HFF-Myc (cell line): ENCODE measurements around the gene ITGB8.

Source experiments
- DNase-seq: peaks from one replicate; pipeline ENCODE4 v3.0.0-alpha.2; 2011; ENCODE audit warnings: low read depth; ENCODE audit errors: extremely low read depth
- H3K4me3 ChIP-seq: replicated peaks from 2 replicates; pipeline ENCODE4 v1.5.1; 2011; ENCODE audit warnings: low read depth, mild to moderate bottlenecking, control low read depth, low read length
- TF ChIP-seq, protein P1 (sequence below): IDR thresholded peaks from 2 replicates; pipeline ENCODE4 v1.5.1; 2012; ENCODE audit warnings: mild to moderate bottlenecking, low read depth, low read length, control low read depth; ENCODE audit errors: missing control alignments

Gene ITGB8

DNA sequence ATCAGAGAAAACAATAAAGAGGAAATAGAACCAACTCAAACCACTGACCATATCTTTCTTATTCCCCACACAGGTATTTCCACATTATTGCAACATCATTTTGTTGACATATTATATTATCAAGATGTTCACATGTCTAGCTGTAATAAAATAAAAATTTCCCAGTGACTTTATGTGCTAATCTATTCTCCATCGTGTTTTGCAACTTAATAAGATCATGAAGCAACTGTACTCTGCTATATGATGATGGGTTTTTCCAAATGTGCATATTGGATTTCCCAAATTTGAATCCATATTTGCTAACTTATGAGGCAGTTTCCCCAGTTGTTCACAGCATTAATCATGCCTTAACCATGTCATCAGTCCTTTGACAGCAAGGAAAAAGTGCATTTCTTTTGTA, 127.8 kb downstream of the ITGB8 start:
- TF ChIP-seq, protein P1, sequence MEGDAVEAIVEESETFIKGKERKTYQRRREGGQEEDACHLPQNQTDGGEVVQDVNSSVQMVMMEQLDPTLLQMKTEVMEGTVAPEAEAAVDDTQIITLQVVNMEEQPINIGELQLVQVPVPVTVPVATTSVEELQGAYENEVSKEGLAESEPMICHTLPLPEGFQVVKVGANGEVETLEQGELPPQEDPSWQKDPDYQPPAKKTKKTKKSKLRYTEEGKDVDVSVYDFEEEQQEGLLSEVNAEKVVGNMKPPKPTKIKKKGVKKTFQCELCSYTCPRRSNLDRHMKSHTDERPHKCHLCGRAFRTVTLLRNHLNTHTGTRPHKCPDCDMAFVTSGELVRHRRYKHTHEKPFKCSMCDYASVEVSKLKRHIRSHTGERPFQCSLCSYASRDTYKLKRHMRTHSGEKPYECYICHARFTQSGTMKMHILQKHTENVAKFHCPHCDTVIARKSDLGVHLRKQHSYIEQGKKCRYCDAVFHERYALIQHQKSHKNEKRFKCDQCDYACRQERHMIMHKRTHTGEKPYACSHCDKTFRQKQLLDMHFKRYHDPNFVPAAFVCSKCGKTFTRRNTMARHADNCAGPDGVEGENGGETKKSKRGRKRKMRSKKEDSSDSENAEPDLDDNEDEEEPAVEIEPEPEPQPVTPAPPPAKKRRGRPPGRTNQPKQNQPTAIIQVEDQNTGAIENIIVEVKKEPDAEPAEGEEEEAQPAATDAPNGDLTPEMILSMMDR: no peak
- H3K4me3 ChIP-seq: no peak overlapping the region
- no peak for DNase-seq

DNA sequence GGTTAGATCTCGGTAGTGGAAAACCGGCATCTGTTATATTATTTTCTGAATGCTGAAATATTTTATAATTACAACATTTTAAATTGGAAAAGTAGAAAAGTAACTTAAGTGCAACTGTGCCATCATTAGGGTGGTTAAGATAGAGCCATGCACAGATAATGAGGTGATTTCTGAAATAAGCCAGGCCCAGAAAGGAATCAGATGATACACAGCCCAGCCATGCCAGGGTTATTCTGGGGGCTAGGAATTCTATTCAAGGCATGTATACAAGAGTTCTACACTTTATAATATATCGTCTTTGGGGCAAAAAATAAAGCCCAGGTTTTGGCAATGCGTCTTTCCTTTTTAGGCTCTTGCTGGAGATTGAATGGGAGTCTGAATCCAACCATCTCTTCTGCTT, 128.7 kb downstream of the ITGB8 start:
- H3K4me3 ChIP-seq: no peak overlapping the region
- DNase-seq: no peak
- TF ChIP-seq, protein P1: no peak

DNA sequence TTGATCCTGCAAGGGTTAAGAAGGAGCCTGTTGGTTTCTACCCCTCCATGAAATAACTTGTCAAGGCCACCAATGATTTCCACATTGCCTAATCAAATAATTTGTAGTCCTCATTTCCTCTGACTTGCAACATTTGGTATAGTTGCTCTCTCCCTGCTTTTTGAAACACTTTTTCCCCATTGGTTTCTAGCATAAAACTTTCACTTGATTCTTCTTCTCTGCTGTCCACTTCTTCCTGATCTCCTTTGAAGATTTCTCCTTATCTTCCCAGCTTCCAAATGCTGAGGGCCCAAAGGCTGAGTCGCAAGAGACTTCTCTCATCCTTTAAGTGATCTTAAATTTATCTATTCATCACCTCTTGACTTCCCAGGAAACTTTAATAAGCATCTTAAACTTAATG, 134.2 kb downstream of the ITGB8 start:
- TF ChIP-seq, protein P1: no peak
- H3K4me3 ChIP-seq: no peak overlapping the region
- DNase-seq: no peak
